DMS79 treated with DMSO at 0.1 percent for 48 hours (cell line): ENCODE measurements around the gene BRI3.
"Not testable (repeated sequence)": the region's sequence is repeated elsewhere in the genome, so short reads cannot be mapped to it uniquely, and the experiment has no call there.

ENCODE experiments used
- DNase-seq: peaks from one replicate; lab custom pipeline; 2025; lab: John Stamatoyannopoulos, UW

The BRI3 gene

GRCh38 chr7:98315318-98315993, 34.0 kb downstream of the BRI3 start:
- no peak for DNase-seq

- not testable (repeated sequence) for DNase-seq
These were observed 34.6 kb downstream of the BRI3 start for GRCh38 chr7:98315994-98316527.

- DNase-seq: no peak
These were observed 36.0 kb downstream of the BRI3 start for GRCh38 chr7:98317366-98318040.

- DNase-seq: no peak
These were observed 37.7 kb downstream of the BRI3 start for GRCh38 chr7:98319176-98319575.

GRCh38 chr7:98321301-98321700, 39.8 kb downstream of the BRI3 start:
- no peak for DNase-seq

GRCh38 chr7:98322331-98323270, 41.1 kb downstream of the BRI3 start:
- no peak for DNase-seq

GRCh38 chr7:98323597-98324322, 42.3 kb downstream of the BRI3 start:
- no peak for DNase-seq

GRCh38 chr7:98324782-98325181, 43.3 kb downstream of the BRI3 start:
- DNase-seq: no peak

- DNase-seq: no peak
These were observed 47.8 kb downstream of the BRI3 start for GRCh38 chr7:98329100-98329790.

GRCh38 chr7:98329791-98330373, 48.4 kb downstream of the BRI3 start:
- no peak for DNase-seq

- DNase-seq: no peak
These were observed 49.5 kb downstream of the BRI3 start for GRCh38 chr7:98330926-98331529.

GRCh38 chr7:98334081-98334480, 52.6 kb downstream of the BRI3 start:
- no peak for DNase-seq

- no peak for DNase-seq
These were observed 54.0 kb downstream of the BRI3 start for GRCh38 chr7:98335411-98335977.

GRCh38 chr7:98338441-98338840, 57.0 kb downstream of the BRI3 start:
- DNase-seq: no peak

GRCh38 chr7:98339043-98339442, 57.6 kb downstream of the BRI3 start:
- DNase-seq: no peak

- no peak for DNase-seq
These were observed 59.6 kb downstream of the BRI3 start for GRCh38 chr7:98341106-98341505.
